ENCODE data around the gene SERPINA5.
"Not testable (repeated sequence)": the region's sequence is repeated elsewhere in the genome, so short reads cannot be mapped to it uniquely, and the experiment has no call there.

The SERPINA5 gene

GRCh38 chr14:94601884-94602391 lies 20.7 kb downstream of the SERPINA5 start:
- DNase-seq (ENCODE audit: low read depth): no peak

GRCh38 chr14:94602722-94603121 lies 21.5 kb downstream of the SERPINA5 start:
- no peak for DNase-seq (ENCODE audit: low read depth)

GRCh38 chr14:94605361-94605760 lies 24.1 kb downstream of the SERPINA5 start:
- no peak for DNase-seq (ENCODE audit: low read depth)

- DNase-seq (ENCODE audit: low read depth): not testable (repeated sequence)
Observed at GRCh38 chr14:94608966-94609365, 27.7 kb downstream of the SERPINA5 start.

- DNase-seq (ENCODE audit: low read depth): no peak
Observed at GRCh38 chr14:94611179-94611578, 30.0 kb downstream of the SERPINA5 start.

GRCh38 chr14:94612174-94612573 lies 30.9 kb downstream of the SERPINA5 start, which contains the start of gene SERPINA3:
Gene SERPINA3, plus strand, starts transcription at chr14:94612391. Its CDS starts 2,051 bp downstream, at chr14:94614442.
- DNase-seq (ENCODE audit: low read depth): no peak

- no peak for DNase-seq (ENCODE audit: low read depth)
Observed at GRCh38 chr14:94612580-94613554, 31.6 kb downstream of the SERPINA5 start.

GRCh38 chr14:94613720-94614644 lies 32.8 kb downstream of the SERPINA5 start:
- DNase-seq (ENCODE audit: low read depth): no peak

GRCh38 chr14:94614802-94615201 lies 33.6 kb downstream of the SERPINA5 start:
- DNase-seq (ENCODE audit: low read depth): no peak

GRCh38 chr14:94615254-94615653 lies 34.0 kb downstream of the SERPINA5 start:
- DNase-seq (ENCODE audit: low read depth): no peak

- DNase-seq (ENCODE audit: low read depth): no peak
Observed at GRCh38 chr14:94615823-94616570, 34.8 kb downstream of the SERPINA5 start.

GRCh38 chr14:94617366-94617941 lies 36.2 kb downstream of the SERPINA5 start:
- no peak for DNase-seq (ENCODE audit: low read depth)

GRCh38 chr14:94617988-94618822 lies 37.0 kb downstream of the SERPINA5 start:
- no peak for DNase-seq (ENCODE audit: low read depth)

GRCh38 chr14:94619297-94619696 lies 38.1 kb downstream of the SERPINA5 start:
- DNase-seq (ENCODE audit: low read depth): no peak

- DNase-seq (ENCODE audit: low read depth): no peak
Observed at GRCh38 chr14:94620597-94620996, 39.4 kb downstream of the SERPINA5 start.

- no peak for DNase-seq (ENCODE audit: low read depth)
Observed at GRCh38 chr14:94621358-94622134, 40.3 kb downstream of the SERPINA5 start.

- no peak for DNase-seq (ENCODE audit: low read depth)
Observed at GRCh38 chr14:94622653-94623421, 41.6 kb downstream of the SERPINA5 start.

- no peak for DNase-seq (ENCODE audit: low read depth)
Observed at GRCh38 chr14:94623422-94623809, 42.2 kb downstream of the SERPINA5 start.

Data from activated T-cell treated with anti-CD3 and anti-CD28 coated beads for 24 hours (primary cell).